Progenitor cell of endocrine pancreas (in vitro differentiated cells): ENCODE data around the gene ARHGAP15. TPM values are rescaled to one million over a fixed set of nuclear protein-coding genes. Genes with fewer than 3 reads are reported as not detected.

Experiments used
- DNase-seq: peaks from one replicate; pipeline ENCODE4 v3.0.0; 2021; ENCODE audit warnings: low spot score; ENCODE audit not compliant: unreplicated experiment
- H3K27ac Mint-ChIP-seq: 2 replicates; pipeline ENCODE4 v1.8.0; 2021; ENCODE audit warnings: mild to moderate bottlenecking, moderate library complexity, mixed read lengths
- H3K27me3 Mint-ChIP-seq: 2 replicates; pipeline ENCODE4 v1.8.0; 2021; ENCODE audit warnings: mixed read lengths
- H3K36me3 Mint-ChIP-seq: 2 replicates; pipeline ENCODE4 v1.8.0; 2022; ENCODE audit warnings: mixed read lengths; ENCODE audit not compliant: insufficient read depth
- H3K4me1 Mint-ChIP-seq: 2 replicates; pipeline ENCODE4 v1.8.0; 2021; ENCODE audit warnings: low read depth, mixed read lengths
- H3K4me3 Mint-ChIP-seq: 2 replicates; pipeline ENCODE4 v1.8.0; 2021; ENCODE audit warnings: low read depth, mild to moderate bottlenecking, moderate library complexity, mixed read lengths
- H3K9me3 Mint-ChIP-seq: 2 replicates; pipeline ENCODE4 v1.8.0; 2021; ENCODE audit warnings: low read depth, mixed read lengths
- total RNA-seq: library from RNA; stranded (reverse); gene quantifications from 2 replicates; pipeline ENCODE4 v1.2.1, GENCODE V29; 2021
- TF ChIP-seq, protein P1 (sequence below): fragments of 200-600 bp; sonication (generic); IDR thresholded peaks from one replicate; pipeline ENCODE4 v1.5.0; 2021; ENCODE audit warnings: antibody characterized with exemption, mild to moderate bottlenecking; ENCODE audit not compliant: unreplicated experiment

Gene ARHGAP15
- total RNA-seq, 1 donor from 2014 or later: not detected

DNA sequence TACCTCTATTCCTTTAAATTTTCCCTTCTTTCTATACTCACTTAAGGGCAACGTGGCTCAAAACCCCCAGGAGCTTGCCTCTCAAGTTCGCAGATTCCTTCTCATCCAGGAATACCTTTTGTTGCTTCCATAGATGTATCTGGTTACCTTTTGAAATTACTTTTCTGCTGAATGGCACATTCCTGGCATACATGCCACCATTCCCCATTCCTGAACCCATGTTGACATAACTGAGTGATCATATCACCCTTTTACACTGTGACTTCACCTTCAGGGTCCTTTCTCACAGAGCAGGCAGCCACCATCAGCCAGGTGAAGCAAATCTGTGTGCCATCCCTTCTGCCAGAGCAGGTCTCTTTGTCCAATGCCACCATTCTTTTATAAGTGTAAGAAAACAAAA is 615.8 kb downstream of the ARHGAP15 start:
- no peak overlapping the region for H3K27ac Mint-ChIP-seq
- TF ChIP-seq, protein P1, sequence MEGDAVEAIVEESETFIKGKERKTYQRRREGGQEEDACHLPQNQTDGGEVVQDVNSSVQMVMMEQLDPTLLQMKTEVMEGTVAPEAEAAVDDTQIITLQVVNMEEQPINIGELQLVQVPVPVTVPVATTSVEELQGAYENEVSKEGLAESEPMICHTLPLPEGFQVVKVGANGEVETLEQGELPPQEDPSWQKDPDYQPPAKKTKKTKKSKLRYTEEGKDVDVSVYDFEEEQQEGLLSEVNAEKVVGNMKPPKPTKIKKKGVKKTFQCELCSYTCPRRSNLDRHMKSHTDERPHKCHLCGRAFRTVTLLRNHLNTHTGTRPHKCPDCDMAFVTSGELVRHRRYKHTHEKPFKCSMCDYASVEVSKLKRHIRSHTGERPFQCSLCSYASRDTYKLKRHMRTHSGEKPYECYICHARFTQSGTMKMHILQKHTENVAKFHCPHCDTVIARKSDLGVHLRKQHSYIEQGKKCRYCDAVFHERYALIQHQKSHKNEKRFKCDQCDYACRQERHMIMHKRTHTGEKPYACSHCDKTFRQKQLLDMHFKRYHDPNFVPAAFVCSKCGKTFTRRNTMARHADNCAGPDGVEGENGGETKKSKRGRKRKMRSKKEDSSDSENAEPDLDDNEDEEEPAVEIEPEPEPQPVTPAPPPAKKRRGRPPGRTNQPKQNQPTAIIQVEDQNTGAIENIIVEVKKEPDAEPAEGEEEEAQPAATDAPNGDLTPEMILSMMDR: no peak
- no peak overlapping the region for H3K4me3 Mint-ChIP-seq
- H3K36me3 Mint-ChIP-seq: no peaks in the 10 kb centered on the region
- H3K27me3 Mint-ChIP-seq: peaks cover 9% of the 10 kb centered on the region
- H3K4me1 Mint-ChIP-seq: peaks cover 9% of the 10 kb centered on the region
- H3K9me3 Mint-ChIP-seq: no peaks in the 10 kb centered on the region
- no peak for DNase-seq

- H3K4me1 Mint-ChIP-seq: peaks cover under 1% of the 10 kb centered on the region
- TF ChIP-seq, protein P1: no peak
- peaks cover 4% of the 10 kb centered on the region for H3K27me3 Mint-ChIP-seq
- H3K9me3 Mint-ChIP-seq: no peaks in the 10 kb centered on the region
- H3K36me3 Mint-ChIP-seq: no peaks in the 10 kb centered on the region
- no peak overlapping the region for H3K27ac Mint-ChIP-seq
- no peak overlapping the region for H3K4me3 Mint-ChIP-seq
- no peak for DNase-seq
Observed at GRCh38 chr2:143754742-143755141, 625.5 kb downstream of the ARHGAP15 start.

DNA sequence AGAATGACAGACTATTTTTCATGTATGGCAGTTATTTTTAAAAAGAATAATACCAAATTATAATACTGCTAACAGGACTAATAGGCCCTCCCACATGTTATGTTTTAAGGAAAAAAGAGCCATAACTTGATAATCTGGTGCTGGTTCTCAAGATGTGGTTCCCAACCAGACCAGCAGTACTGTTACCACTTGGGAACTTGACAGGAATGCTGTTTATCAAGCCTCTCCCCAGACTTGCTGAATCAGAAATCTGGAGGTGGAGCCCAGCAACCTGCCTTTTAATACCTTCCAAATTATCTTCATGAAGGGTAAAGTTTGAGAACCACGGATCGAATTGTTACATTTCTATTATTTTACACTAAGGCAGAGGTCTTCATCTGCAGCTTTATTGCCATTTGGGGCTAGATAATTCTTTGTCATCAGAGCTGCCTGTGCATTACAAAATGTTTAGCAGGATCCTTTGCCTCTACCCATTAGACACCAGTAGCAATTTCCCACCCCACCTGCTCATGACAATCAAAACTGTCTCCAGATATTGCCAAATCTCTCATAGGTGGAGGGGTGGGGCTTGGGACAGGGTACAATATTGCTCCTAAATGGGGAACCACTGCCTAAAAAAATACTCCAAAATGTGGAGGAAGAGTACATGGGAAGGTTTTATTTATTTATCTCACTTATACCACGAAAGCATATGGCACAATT is 629.6 kb downstream of the ARHGAP15 start:
- Mint-ChIP-seq H3K4me3 (no peak overlapping the region), H3K27ac (no peak overlapping the region), H3K27me3 (peaks cover 4% of the 10 kb centered on the region), H3K9me3 (no peaks in the 10 kb centered on the region), H3K36me3 (no peaks in the 10 kb centered on the region), H3K4me1 (peaks cover 4% of the 10 kb centered on the region)
- TF ChIP-seq, protein P1: no peak
- DNase-seq: no peak

- no peak overlapping the region for H3K4me3 Mint-ChIP-seq
- DNase-seq: no peak
Observed at GRCh38 chr2:143759455-143759854, 630.2 kb downstream of the ARHGAP15 start.

GRCh38 chr2:143762176-143762928 is 633.1 kb downstream of the ARHGAP15 start:
- no peak for DNase-seq
- peaks cover 9% of the 10 kb centered on the region for H3K27me3 Mint-ChIP-seq
- no peak overlapping the region for H3K27ac Mint-ChIP-seq
- peaks cover 4% of the 10 kb centered on the region for H3K4me1 Mint-ChIP-seq
- H3K36me3 Mint-ChIP-seq: no peaks in the 10 kb centered on the region
- H3K9me3 Mint-ChIP-seq: no peaks in the 10 kb centered on the region
- TF ChIP-seq, protein P1: no peak
- H3K4me3 Mint-ChIP-seq: no peak overlapping the region

More at GRCh38 chr2:143759455-143759854, 630.2 kb downstream of the ARHGAP15 start:
- TF ChIP-seq, protein P1: no peak
- H3K4me1 Mint-ChIP-seq: peaks cover 4% of the 10 kb centered on the region
- H3K9me3 Mint-ChIP-seq: no peaks in the 10 kb centered on the region
- peaks cover 5% of the 10 kb centered on the region for H3K27me3 Mint-ChIP-seq
- no peaks in the 10 kb centered on the region for H3K36me3 Mint-ChIP-seq
- H3K27ac Mint-ChIP-seq: no peak overlapping the region
